Posterior vena cava (tissue), 2 donors: ENCODE data around the gene PIR. TPM values are rescaled to one million over a fixed set of nuclear protein-coding genes. Genes with fewer than 3 reads are reported as not detected.

ENCODE experiments used
- DNase-seq: peaks from one replicate; pipeline ENCODE4 v3.0.0-alpha.2; 2020; ENCODE audit warnings: low spot score
- intact Hi-C, 2 donors: fragments of 100-400 bp; cut with DNase I; formaldehyde crosslinking; loops; one replicate each; pipeline versions ENCODE4 v1.14.1 to v1.14.2; 2022 to 2023
- total RNA-seq, 2 donors: library from RNA; stranded (reverse); fragmentation: NEBNext Ultra II Directional; extraction: Animal tissue kit (Norgen Biotek cat#: 25700); gene quantifications; one replicate each; pipeline ENCODE4 v1.2.1, GENCODE V29; 2021
- donor health status: DM: yes; HTN: yes; CAD: no.
- donor health status: DM: yes; HTN: yes; CAD: no.

PIR gene
- total RNA-seq, 2 donors from 2014 or later = 10.4 to 12.2 TPM

DNA sequence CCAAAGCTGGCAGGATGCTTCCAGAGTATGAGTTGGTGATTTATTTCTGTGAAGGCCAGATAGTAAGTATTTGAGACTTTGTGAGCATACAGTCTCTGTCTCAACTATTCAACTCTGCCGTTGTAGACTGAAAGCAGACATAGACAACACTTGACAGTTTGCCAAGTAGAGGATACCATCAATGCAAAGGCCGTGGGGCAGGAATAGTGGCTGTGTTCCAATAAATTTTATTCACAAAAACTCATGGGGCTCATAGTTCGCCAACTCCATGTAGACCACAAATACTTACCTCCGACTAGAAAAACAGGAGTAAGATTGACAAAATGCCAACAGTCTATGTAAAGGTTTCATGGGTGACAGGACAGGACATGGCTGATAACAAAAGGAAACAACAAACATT, 3.7 kb upstream of the PIR start:
- intact Hi-C loops = no loop called here
- no peak for DNase-seq

DNA sequence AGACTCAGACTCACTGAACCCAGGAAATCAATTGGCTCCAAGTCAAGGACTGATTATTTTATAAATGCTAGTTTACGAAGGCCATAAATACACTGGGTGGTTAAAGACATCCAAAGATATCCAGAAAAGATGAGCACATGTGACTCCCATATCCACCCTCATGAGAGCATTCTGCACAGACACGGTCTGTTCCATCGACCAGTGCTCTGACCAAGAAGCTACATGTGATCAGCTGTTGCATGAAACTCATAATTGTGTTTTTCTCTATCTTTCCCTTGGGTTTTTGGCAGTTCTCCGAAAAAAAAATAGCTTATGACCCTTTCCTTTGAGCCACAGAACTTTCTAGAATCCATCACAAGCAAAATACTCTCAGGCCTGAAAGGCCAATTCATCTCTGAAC, 2.7 kb upstream of the PIR start:
- intact Hi-C loops = no loop called here
- DNase-seq = no peak

DNA sequence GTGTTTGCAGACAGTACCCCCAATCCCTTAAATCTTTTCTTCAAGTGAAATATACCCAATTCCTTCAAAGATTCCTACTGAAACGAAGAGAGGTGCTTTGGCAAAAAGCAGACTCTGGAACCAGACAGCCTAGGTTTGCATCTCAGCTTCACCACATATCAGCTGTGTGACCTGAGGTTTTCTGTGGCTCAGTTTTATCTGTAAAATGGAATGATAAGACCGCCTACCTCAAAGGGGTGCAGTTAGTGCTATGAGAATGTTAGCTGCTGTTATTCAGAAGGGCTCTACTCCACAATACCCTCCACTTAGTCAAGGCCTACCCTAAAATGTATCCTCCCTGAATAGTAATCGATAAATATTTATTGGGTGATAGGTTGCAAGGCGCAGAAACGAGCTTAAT, 664 bp downstream of the PIR start:
- intact Hi-C loops = no loop called here
- no peak for DNase-seq

DNA sequence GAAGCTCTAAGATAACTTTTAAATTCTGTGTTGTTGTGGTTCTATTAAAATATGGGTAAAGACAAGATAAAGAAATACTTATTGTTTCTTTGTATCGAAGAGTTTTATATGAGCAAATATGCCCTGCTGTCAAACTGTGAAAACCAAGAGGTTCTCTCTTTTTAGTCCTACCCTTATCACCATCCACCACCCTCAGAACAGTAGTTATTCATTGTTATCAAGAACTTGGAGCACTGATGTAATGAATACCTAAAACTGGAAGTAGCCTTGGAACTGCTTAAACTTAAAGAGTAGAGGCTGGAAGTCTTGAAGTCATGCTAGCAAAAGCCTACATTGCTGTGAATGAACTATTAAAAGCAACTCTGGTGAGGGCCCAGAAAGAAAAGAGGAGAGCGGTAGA, 9.2 kb downstream of the PIR start:
- intact Hi-C loops = no loop called here
- no peak for DNase-seq

DNA sequence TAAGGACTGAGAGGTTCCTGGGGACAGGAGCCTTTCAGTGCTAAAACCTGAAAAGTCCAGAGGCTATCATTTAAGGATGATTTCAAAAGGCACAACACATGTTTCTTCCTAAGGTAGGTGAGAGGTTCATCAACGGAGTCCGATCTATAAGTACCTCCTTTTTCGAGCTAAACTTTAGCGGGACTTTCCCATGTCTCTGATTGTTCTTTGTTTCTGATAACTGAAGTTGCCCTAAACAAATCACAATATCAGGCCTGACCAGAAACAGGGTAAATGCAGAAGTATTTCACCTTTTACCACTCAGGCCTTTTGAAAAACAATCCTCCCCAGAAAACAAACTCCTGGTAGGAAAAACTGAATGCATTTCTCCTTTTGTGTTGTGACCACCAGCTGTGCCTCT, 17.6 kb downstream of the PIR start:
- DNase-seq = no peak
- intact Hi-C loops = no loop called here

DNA sequence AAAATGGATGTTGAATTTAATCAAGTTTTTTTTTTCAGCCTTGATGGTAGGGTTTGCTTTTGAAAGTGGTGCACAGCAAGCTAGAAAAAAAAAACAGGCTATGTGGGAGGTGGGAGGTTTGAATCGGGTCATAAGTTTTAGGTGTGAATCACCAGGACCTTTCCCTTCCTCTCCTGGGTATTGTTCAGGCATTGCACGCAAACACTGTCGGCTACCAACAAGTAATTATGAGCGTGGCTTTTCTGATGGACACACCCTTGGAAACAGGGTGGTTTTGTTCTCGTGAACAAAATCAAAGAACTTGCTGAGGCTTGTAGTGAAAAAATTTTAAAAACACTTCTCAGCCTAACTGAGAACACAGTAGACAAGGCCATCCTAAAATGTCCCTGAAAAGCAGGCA, 18.1 kb downstream of the PIR start:
- no peak for DNase-seq
- intact Hi-C loops = no loop called here

DNA sequence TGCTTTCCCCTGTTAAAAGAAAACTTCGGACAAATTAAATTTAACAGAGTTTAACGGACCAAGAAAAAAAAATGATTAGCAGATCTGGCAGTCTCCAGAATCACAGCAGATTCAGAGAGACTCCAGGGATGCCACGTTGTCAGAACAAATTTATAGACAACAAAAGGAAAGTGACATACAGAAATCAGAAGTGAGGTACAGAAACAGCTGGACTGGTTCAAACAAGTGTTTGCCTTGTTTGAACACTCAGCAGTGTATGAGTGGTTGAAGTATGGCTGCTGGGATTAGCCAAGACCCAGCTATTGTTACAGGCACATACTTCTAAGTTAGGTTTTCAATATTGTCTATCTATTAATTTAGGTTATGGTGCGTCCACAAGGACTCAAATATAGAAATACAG, 19.1 kb downstream of the PIR start:
- intact Hi-C loops = no loop called here
- DNase-seq = no peak

DNA sequence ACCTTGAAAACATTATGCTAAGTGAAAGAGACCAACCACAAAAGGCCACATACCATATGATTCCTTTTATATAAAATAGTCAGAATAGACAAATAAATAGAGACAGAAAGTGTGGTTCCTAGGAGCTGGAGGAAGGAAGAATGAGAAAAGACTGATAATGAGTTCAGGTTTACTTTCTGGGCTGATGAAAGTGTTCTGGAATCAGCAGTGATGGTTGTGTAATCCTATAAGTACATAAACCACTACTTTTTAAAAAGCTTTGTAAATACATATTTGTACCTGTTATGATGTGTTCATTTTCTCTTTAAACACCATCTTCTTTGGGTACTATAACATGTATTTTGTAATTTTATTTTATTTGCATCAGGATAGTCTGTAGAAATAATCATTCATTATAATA, 20.6 kb downstream of the PIR start:
- no peak for DNase-seq
- intact Hi-C loops = no loop called here

DNA sequence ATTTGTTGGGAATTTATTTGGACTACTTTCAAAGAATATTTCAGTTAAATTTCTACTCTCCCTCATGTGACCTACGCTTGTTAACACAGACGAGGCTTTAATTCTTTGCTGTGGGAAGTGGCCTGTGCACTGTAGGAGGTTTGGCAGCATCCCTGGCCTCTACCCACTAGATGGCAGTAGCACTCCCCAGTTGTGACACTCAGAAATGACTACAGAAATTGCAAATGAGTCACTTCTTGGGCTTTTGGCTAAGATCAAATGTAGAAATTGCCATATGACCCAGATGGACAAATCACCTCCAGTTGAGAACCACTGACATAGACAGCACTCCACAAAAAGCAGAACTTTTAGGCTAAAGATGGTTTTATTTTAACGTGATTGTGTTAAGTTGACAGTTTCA, 22.1 kb downstream of the PIR start:
- no peak for DNase-seq
- intact Hi-C loops = no loop called here

DNA sequence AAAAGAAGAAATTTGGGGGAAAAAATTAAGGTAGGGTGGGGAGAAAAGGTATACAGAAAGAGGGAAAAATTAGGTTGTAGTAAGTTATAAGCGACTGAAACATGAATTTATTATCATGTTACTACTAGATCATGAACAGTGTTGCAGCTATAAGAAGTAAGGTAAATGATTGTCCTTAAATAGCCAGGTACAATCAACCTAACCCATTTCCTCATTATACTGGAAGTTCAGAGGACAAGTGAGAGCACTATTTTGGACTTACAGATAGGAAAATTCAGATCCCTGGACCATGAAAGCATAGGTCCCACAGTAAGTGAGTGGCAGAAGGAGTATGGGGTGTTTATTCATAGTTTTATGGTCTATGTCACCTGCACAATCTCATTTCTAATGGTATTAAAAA, 23.5 kb downstream of the PIR start:
- no peak for DNase-seq
- intact Hi-C loops = no loop called here

DNA sequence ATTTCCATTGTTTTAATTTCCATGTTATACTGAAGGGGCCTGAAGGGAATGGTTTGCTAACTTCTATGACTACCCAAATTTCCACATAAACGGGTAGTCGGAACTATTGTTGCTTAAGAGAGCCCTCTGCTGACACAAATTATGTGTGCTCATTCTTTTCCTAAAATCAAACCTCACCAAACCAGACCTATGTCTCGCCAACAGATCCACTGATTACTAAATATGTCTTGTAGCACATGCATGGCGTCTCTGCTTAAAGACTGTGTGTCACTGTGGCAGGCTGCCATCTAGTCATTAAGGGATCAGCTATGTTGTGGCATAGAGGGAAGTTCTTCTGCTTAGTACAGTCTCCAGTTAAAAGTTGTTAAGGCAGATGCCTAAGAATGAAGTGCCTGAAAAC, 25.1 kb downstream of the PIR start:
- intact Hi-C loops = no loop called here
- DNase-seq = no peak

DNA sequence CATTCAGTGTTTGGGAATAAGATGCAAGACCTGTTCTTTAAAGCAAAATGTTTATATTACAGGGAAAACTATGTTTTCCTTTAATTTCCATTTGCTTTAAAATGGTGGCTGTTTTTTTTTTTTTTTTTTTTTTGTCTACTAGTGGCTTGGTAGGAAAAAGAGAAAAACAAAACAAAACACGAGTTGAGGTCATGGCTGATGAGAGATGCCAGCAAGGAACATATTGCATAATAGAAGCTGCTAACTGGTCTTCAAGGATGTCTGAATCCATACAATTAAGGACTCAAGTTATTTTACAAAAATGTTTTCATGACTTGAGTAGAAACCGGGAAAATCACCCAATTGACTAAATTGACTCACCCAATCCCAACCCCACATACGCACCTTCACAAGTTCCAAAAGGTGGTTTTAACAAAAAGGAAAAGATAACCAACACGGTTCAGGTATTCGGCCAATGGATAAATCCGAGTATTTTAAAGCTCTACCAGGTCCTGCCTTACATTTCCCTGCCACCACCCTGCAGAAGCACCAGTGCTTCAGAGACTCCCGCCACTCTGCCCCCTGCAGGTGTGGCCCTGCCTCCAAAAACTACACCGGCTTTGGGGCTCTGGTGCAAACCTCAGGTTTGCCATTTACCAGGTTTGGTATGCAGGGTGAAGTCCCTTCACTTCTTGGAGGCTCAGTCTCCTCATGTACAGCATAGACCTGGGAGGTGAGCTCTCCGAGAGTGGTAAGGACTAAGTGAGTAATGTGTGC, 27.1 kb downstream of the PIR start:
- intact Hi-C loops = no loop called here
- DNase-seq = no peak

DNA sequence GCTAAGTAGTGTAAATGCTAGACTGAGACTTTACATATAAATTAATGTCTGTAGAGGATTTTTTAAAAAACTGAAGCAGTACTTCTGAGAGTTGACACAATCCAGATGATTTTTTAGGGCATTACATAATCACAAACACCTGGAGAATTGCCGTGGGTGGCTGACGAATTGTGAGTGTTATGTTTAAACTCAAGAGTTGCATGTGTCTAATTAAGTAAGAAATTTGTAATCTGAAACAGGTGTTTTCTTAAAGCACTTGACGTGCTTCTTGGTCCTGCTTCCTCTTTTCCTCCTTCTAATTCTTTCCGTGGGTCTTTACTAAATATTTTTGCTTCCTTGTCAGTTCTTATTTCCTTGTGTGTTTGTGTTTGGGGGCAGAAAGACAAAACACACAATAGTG, 27.8 kb downstream of the PIR start:
- intact Hi-C loops = no loop called here
- DNase-seq = no peak

DNA sequence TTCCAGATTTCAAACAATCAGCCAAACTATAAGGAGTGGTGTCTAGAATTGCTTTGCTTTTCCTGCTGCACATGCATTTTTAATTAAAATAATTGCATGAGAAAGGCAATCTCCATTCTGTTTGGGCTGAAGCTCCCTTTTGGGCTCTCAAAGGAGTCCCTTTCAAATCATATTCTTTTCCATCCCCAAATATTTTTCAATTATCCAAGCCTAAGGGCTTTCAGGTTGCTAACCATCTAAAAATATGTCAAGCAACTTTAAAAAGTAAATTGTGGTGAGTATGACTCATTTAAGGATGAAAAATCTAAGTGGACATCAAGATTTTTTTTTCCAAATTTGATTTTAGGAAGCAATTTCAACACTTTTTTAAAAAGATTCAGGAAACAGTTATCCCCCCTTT, 28.4 kb downstream of the PIR start:
- DNase-seq = no peak
- intact Hi-C loops = no loop called here

DNA sequence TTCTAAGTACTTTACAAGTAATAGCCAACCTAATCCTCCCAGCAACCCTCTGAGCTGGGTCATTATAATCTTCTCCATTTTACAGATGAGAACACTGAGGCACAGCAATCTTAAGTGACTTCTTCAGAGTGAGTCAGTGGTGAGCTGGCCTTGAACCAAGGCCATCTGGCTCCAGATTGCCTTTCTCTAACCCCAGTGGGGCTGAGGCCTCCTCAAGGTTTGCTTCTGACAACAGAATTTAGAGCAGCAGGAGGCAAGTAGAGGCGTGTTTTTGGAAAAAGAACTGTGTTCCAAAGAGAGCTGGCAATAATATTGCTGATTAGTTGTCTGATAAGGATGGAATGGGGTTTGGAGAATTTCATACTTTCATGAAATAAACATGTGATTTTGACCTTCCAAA, 41.2 kb downstream of the PIR start:
- DNase-seq = no peak
- intact Hi-C loops = no loop called here

DNA sequence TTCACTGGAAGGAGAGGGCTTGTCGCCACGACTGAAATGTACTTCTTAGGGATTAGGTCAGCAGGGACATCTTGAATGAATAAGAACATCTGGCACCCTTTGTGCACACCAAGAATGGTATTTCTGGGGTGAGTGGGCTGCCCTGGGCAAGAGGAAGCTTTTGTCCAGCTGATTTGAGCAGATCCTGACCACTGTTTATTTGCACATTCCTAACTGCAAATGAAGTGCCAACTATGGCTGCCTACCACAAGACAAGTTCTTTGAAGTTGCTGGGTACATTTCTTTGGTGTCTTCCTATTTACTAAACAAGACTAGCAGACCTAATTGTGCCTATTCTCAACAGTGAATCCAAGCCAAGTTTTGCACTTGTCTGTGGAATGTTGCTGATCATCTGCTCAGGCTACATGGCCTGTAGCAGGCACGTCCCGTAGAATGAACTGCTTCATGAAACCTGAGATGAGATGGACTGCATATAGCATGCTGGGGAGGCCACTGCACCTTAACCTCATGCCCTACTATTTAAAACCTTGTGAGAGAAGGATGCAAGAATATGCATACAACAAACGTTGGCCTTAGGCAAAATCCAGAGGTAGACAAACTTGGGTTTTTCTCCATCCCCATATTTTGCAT, 45.0 kb downstream of the PIR start:
- DNase-seq = no peak
- intact Hi-C loops = no loop called here

DNA sequence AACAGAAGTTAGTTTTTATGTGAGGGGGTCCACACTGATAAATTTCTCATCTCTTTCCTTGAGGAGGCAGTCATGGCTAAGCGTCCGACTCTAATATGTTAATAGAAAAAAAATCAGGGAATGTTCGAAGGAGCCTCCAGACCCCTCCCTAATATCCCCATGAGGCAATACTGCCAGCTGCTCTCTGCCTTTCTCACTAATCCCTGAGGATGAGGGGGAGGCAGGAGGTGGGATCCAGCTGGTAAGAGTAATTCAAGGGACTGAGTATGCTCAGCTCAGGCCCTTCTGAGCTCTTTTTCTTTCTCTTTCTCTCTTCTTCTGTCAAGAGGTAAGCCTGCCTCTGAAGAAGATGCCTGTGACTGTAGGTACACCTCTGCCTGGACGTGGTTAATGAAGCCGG, 51.7 kb downstream of the PIR start:
- DNase-seq = no peak
- intact Hi-C loops = no loop called here

DNA sequence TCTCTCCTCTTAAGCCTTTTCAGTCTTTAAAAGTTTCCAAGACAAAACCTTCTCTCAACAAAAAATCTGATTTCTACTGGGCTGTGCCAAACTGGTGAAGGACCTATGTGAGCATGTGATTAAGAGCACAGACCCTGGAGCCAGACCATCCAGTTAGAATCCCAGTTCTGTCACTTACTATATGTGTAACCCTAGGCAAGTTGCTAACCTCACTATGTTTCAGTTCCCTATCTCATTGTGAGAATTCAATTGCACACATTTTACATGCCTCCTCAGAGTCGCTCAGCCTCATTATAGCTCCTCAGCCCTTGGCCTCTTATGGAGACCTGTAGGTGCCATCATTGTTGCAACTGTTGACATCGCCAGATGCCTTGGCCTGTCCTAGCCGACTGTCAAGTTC, 54.8 kb downstream of the PIR start:
- no peak for DNase-seq
- intact Hi-C loops = loop anchor here in 1 of 2 donors (5.0 kb wide), 1 partner anchor 1024 kb away; no protein-coding TSS in a partner anchor

DNA sequence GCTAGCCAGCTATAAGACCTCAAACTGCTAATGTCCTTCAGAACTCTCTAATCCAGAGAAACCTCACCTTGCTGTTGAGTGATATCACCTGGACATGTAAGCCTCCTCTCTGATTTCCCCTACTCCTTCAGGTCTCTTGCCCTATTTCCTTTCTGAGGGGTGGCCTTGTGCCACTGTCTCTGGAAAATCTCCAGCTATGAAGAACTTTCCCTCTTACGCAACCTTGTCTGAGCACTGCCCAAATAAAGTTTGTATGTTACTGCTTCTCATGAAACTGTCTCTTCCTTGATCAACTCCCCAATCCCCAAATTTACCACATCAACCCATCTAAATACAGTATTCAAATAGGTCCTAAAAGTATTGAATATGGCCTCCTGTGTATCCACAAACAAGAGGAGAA, 55.4 kb downstream of the PIR start:
- DNase-seq = no peak
- intact Hi-C loops = loop anchor here in 1 of 2 donors (5.0 kb wide), 1 partner anchor 1025 kb away; no protein-coding TSS in a partner anchor

DNA sequence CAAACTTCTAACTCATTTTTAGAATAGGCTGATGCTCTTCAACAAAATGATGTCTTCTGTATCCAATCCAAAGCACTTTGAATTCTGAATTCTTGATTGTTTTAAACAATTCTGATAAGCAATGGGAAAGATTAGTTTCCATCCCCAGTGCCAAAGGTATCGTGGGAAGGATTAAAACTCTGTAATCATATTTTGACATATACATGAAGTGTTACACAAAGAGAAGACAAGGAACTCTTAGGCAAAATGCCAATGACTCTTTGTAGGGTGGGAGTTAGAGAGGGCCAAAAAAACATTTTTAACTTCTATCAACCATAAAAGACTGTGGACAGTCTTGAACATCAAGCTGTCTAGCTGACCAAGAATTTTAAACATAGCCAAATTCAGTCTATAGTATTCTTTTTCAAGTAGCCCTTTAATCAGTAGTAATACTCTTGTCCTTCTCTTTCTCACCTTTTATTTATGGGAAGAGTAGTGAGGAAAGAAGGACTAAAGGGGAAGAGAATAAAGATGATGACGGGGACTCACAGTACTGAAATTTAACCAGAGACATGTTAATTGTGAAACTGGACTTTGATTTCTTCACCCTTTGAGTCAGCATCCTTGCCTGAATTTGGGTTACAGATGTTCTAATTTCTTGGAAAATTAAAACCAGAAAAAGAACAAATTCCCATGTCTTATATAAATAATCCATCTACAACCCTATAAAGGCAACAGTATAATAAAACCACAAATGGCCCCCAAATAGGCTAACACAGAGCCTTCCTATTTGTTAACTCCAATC, 57.1 kb downstream of the PIR start:
- DNase-seq = no peak
- intact Hi-C loops = loop anchor here in 1 of 2 donors (5.0 kb wide), 1 partner anchor 1026 kb away; no protein-coding TSS in a partner anchor

DNA sequence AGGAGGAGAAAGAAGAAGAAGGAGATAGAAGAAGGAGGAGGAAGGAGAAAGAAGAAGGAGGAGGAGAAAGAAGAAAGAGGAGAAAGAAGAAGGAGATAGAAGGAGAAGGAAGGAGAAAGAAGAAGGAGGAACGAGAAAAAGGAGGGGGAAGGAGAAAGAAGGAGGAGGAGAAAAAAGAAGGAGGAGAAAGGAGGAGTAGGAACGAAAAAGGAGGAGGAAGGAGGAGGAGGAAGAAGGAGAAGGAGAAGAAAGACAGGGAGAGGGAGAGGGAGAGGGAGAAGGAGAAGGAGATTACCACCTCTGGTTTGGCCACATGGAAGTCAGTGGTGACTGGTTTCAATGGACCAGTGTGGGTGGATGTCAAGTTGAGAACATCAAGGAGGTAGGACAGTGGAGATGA, 58.9 kb downstream of the PIR start:
- intact Hi-C loops = no loop called here
- DNase-seq = no peak
